ENCODE data around the gene MRAP.
"Not testable (repeated sequence)": the region's sequence is repeated elsewhere in the genome, so short reads cannot be mapped to it uniquely, and the experiment has no call there.

MRAP gene

GRCh38 chr21:32307706-32308105, 9.1 kb downstream of the MRAP start:
- no peak for DNase-seq (ENCODE audit: low spot score)
- no peak overlapping the region for H3K4me3 ChIP-seq
- TF ChIP-seq, protein P1, sequence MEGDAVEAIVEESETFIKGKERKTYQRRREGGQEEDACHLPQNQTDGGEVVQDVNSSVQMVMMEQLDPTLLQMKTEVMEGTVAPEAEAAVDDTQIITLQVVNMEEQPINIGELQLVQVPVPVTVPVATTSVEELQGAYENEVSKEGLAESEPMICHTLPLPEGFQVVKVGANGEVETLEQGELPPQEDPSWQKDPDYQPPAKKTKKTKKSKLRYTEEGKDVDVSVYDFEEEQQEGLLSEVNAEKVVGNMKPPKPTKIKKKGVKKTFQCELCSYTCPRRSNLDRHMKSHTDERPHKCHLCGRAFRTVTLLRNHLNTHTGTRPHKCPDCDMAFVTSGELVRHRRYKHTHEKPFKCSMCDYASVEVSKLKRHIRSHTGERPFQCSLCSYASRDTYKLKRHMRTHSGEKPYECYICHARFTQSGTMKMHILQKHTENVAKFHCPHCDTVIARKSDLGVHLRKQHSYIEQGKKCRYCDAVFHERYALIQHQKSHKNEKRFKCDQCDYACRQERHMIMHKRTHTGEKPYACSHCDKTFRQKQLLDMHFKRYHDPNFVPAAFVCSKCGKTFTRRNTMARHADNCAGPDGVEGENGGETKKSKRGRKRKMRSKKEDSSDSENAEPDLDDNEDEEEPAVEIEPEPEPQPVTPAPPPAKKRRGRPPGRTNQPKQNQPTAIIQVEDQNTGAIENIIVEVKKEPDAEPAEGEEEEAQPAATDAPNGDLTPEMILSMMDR (IDR thresholded peaks at IDR 0.05), result no peak
- no peak overlapping the region for H3K27ac ChIP-seq

DNA sequence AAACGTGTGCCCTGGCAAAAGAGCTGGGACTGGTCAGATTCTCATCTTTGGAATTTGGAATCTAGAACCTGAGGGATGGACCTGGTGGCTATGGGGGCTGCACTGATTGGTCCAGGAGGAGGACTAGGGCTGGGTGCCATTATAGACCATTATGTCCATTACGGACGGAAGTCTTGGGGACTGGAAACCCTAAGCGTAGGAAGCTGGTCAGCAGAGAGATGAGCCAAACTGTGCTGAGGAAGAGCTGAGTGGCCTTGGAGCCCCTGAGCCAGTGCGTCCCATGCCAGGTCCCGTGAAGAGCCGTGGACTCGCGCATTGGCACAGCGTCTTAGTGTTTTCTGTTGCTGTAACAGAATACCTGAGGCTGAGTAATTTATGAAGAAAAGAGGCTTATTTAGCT, 10.0 kb downstream of the MRAP start:
- Histone ChIP-seq H3K4me3 (no peak overlapping the region), H3K27ac (no peak overlapping the region)
- no peak for DNase-seq (ENCODE audit: low spot score)
- TF ChIP-seq, protein P1 (IDR thresholded peaks at IDR 0.05), result no peak

- Histone ChIP-seq H3K27ac (no peak overlapping the region), H3K4me3 (no peak overlapping the region)
- TF ChIP-seq, protein P1 (IDR thresholded peaks at IDR 0.05), result no peak
- no peak for DNase-seq (ENCODE audit: low spot score)
Measured at GRCh38 chr21:32309906-32310460, 11.3 kb downstream of the MRAP start.

GRCh38 chr21:32310976-32311375, 12.3 kb downstream of the MRAP start:
- not testable (repeated sequence) for H3K4me3 ChIP-seq; H3K27ac ChIP-seq; DNase-seq (ENCODE audit: low spot score)

DNA sequence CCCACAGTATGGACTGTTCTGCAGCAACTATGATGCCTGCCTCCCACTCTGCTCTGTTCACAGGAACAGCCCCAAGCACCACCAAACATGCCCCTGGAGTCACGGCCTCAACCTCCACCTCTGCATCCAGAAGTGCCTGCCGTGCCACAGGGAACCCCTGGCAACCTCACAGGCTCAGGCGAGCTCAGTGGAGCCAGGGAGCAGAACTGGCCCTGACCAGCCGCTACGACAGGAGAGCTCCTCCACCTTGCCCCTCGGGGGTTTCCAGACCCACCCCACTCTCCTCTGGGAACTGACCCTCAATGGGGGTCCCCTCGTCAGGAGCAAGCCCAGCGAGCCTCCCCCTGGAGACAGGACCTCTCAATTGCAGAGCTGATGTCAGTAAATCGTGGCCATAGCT, 13.0 kb downstream of the MRAP start:
- Histone ChIP-seq H3K4me3 (no peak overlapping the region), H3K27ac (no peak overlapping the region)
- no peak for DNase-seq (ENCODE audit: low spot score)
- TF ChIP-seq, protein P1 (IDR thresholded peaks at IDR 0.05), result no peak

GRCh38 chr21:32312326-32312725, 13.7 kb downstream of the MRAP start:
- DNase-seq (ENCODE audit: low spot score), result no peak
- Histone ChIP-seq H3K4me3 (no peak overlapping the region), H3K27ac (no peak overlapping the region)
- TF ChIP-seq, protein P1 (IDR thresholded peaks at IDR 0.05), result no peak

GRCh38 chr21:32312976-32313375, 14.3 kb downstream of the MRAP start:
- TF ChIP-seq, protein P1 (IDR thresholded peaks at IDR 0.05), result no peak
- DNase-seq (ENCODE audit: low spot score), result no peak
- Histone ChIP-seq H3K4me3 (no peak overlapping the region), H3K27ac (no peak overlapping the region)

DNA sequence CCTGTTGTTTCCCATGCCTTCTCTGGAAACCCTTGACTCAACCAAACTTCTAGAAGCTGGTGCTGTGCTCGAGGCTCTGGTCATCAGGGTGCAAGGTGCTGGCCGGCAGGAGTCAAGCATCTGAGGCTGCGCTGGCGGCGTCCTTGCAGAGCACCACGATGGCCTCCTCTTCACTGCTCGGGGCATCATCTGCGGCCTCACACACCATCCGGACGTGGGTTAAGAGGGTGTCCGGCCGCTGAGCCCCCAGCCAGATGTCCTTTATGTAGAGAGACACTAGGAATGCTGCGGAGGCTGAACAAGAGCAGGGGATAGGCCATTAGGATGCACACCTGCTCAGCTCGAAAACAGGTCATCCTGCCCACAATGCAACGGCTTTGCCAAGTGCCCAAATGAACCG, 16.2 kb downstream of the MRAP start:
- TF ChIP-seq, protein P1 (IDR thresholded peaks at IDR 0.05), result no peak
- DNase-seq (ENCODE audit: low spot score), result no peak
- Histone ChIP-seq H3K27ac (no peak overlapping the region), H3K4me3 (no peak overlapping the region)

All from coronary artery (tissue), 2 donors.